Cardiac fibroblast (primary cell): ENCODE measurements around the gene GRIN2C.
A peak's percentile ranks its signal among the peaks of the same experiment; 100 is the strongest.

Source experiments
- DNase-seq, 2 donors: peaks; one replicate each; pipeline versions ENCODE4 v3.0.0 to v3.0.0-alpha.2; 2010; ENCODE audit warnings: low read depth in 2 of 2
- H3K4me3 ChIP-seq, 2 donors: replicated peaks in 1 of 2; 1 replicate in 1 of 2; 2 replicates in 1 of 2; pipeline ENCODE4 v1.5.1; 2011; ENCODE audit warnings: low read depth in 2 of 2, low read length in 2 of 2, mild to moderate bottlenecking in 2 of 2, moderate library complexity in 1 of 2
- TF ChIP-seq, protein P1 (sequence below): IDR thresholded peaks from one replicate; pipeline ENCODE4 v1.5.1; 2011; ENCODE audit warnings: low read depth, mild to moderate bottlenecking, low read length, inconsistent platforms

GRIN2C gene

DNA sequence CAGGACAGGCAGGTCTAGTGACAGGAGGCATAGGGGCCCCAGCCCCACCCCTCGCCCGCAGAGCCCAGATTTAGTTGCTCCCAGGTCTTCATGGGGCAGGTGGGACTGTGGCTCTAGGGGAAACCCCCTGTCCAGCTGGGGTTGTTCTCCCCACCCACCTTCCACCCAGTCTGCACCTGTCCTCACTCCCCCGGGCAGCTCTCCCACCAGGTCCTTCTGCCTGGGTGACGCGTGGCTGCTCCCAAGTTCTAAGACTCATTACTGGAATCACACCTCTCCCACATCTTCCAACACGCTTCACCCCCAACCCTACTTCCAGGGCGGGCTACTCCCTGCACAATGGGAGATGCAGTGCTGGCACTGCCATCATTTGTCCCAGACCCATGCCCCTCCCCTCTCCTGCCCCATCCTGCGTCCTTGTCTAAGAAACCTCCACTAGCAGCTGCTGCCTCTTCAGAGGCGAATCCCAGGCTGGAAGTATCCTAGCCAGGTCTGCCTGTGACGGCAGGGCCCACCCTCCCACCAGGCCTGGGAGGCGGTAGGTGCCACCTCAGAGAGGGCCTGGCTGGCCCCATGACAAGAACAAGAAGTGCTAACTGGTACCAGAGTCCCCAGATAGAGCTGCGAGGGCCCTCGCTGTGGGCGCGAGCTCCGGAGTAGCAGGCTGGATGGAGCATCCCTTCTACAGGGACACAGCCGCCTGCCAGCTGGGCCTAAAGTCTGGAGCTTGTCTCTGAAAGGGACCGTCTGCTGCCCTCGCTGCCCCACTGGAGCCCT, 22.8 kb downstream of the GRIN2C start:
- DNase-seq: no peak
- TF ChIP-seq, protein P1, sequence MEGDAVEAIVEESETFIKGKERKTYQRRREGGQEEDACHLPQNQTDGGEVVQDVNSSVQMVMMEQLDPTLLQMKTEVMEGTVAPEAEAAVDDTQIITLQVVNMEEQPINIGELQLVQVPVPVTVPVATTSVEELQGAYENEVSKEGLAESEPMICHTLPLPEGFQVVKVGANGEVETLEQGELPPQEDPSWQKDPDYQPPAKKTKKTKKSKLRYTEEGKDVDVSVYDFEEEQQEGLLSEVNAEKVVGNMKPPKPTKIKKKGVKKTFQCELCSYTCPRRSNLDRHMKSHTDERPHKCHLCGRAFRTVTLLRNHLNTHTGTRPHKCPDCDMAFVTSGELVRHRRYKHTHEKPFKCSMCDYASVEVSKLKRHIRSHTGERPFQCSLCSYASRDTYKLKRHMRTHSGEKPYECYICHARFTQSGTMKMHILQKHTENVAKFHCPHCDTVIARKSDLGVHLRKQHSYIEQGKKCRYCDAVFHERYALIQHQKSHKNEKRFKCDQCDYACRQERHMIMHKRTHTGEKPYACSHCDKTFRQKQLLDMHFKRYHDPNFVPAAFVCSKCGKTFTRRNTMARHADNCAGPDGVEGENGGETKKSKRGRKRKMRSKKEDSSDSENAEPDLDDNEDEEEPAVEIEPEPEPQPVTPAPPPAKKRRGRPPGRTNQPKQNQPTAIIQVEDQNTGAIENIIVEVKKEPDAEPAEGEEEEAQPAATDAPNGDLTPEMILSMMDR: no peak
- H3K4me3 ChIP-seq: no peak overlapping the region

DNA sequence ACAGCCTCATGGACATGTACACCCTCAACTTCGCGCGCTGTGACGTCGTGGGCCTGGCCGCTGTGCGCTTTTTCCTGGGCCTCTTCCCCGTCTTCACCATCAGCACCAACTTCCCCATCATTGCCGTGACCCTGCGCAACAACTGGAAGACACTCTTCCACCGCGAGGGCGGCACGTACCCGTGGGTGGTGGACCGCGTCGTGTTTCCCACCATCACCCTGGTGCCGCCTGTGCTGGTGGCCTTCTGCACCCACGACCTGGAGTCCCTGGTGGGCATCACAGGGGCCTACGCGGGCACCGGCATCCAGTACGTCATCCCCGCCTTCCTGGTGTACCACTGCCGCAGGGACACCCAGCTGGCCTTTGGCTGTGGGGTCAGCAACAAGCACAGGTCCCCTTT, 23.5 kb downstream of the GRIN2C start:
- H3K4me3 ChIP-seq: no peak overlapping the region
- TF ChIP-seq, protein P1: no peak
- DNase-seq: no peak

DNA sequence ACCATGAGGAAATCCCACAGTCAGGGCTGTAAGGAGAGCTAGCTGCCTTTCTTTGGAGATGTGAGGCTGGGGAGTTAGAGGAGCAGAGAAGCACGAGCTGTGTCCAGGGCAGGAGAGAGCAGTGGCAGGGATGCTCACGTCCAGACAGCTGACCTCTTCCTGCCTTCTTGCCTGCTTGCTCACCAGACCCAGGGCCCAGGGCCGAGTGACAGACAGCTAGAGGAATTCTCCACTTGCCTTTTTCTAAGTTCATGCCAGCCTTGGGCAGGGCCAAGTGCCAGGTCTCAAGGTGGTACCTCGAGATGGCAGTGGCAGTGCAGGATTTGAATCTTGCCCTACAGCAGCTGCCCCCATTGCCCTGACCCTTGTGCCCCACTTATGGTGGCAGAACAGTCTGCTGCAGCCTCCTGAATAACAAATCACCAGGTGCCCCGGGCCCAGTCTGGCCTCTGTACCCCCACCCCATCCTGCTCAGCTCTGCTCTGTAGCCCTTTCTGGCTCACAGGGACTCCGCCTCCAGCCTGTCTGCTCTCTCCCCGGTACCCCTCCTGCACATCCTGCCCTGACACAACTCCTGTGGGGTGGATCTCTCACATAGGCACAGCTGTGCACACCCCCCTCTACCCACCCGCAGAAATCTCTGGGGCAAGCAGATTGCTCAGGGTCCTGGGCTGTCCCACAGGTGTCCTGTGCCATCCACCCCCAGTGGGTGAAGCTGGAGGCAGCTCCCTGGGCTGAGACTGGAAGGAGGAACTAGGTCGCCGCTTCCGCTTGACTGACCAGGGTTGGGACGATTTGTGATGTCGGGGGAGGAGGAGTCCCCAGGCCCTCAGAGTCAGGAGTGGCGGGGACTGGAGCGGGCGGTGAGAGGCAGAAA, 25.9 kb downstream of the GRIN2C start:
- peak in 1 of 2 donors; percentile 33 for DNase-seq
- TF ChIP-seq, protein P1: no peak

DNA sequence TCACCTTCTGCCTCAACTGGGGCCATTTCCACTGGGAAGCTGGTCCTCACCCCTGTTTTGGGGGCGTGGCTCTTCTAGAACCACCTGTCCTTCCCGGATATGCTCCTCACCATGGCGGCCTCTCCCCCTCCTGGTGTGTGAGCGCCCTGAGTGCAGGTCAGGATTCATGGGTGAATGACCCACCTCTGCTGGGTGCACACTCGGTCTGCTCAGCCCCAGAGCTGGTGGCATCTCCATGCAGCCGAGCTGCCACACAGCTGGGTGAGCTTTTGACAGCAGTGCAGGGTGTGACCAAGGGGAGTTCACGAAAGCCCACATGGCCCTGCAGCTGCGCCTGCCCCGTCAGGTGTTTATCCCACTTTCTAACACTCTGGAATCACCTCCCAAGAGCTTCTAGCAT, 27.3 kb downstream of the GRIN2C start:
- TF ChIP-seq, protein P1: no peak
- DNase-seq: no peak
- no peak overlapping the region for H3K4me3 ChIP-seq

More for the DNA sequence above, 25.9 kb downstream of the GRIN2C start:
- no peak overlapping the region for H3K4me3 ChIP-seq

DNA sequence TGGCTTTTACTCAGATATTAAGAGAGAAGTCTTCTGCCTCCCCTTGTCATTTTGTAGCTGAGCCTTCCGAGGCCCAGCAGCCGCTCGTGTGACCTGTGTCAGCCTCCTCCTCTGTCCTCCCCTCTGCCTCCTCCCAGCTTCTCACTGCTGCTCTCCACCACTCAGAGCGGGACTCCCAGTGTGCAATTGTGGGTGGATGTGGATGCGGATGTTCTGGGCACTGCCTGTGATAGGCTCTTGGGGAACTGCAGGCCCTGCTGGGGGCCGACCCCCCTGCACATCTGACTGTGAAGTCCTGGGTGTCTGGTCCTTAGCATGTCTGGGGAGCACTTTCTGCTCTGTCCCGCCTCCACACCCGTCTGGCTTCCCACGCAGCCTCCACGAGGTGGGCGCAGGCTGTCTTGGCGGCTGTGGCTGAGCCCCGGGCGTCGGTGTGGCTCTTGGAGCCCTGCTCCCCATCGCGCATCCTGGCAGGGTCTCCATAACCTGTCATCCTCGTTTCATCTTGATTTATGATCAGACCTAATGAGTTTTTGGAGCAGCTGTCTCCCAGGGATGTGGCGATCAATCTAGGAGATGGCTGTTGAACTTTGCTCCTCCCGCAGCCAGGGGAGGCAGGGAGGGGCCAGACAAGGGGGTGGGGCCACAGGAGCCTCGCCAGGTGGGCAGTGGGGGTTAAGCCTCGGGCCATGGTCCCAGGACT, 28.1 kb downstream of the GRIN2C start:
- DNase-seq: no peak
- H3K4me3 ChIP-seq: no peak overlapping the region
- TF ChIP-seq, protein P1: no peak

DNA sequence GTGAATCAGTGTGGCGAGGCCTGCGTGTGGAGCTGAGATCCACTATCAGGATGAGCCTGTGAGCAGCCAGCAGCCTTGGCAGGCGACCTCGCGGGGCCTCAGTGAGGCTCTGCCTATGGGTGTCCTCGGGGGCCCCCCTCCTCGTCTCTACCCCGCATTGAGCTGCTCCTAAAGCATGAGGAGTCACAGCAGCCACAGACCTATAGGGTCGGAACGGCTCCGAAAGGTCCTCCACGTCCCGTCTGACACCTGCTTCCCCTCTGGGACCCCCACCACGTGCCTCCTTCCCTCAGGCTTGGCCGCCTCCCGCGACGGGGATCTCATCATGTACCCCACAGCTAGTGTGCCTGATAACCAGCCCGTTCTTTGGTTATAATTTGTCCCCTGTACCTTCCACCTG, 28.8 kb downstream of the GRIN2C start:
- TF ChIP-seq, protein P1: no peak
- no peak overlapping the region for H3K4me3 ChIP-seq
- DNase-seq: no peak
